GM20431 (cell line): ENCODE data around the gene ITIH1.

Source experiments
- in situ Hi-C: fragments of 300-500 bp; cut with MseI, MboI; formaldehyde crosslinking; loops from one replicate; pipeline ENCODE4 v1.15.0; 2020; ENCODE audit warnings: low sequenced_read_pairs; ENCODE audit not compliant: unreplicated experiment

Gene ITIH1

GRCh38 chr3:52805270-52806039 is 28.1 kb downstream of the ITIH1 start:
- in situ Hi-C loops, result no loop called here

- in situ Hi-C loops, result no loop called here
These were observed 31.8 kb downstream of the ITIH1 start for GRCh38 chr3:52809149-52809548.

GRCh38 chr3:52809662-52810377 is 32.4 kb downstream of the ITIH1 start:
- in situ Hi-C loops, result no loop called here

- in situ Hi-C loops, result no loop called here
These were observed 33.5 kb downstream of the ITIH1 start for GRCh38 chr3:52810923-52811322.

GRCh38 chr3:52811452-52812011 is 34.1 kb downstream of the ITIH1 start:
- in situ Hi-C loops, result no loop called here

GRCh38 chr3:52813810-52814209 is 36.4 kb downstream of the ITIH1 start:
- in situ Hi-C loops, result no loop called here

- in situ Hi-C loops, result no loop called here
These were observed 38.8 kb downstream of the ITIH1 start for GRCh38 chr3:52816199-52816598.

- in situ Hi-C loops, result no loop called here
These were observed 39.3 kb downstream of the ITIH1 start for GRCh38 chr3:52816654-52817053.

- in situ Hi-C loops, result no loop called here
These were observed 39.8 kb downstream of the ITIH1 start for GRCh38 chr3:52817221-52817620.

GRCh38 chr3:52817860-52818259 is 40.5 kb downstream of the ITIH1 start:
- in situ Hi-C loops, result no loop called here

GRCh38 chr3:52819936-52820335 is 42.5 kb downstream of the ITIH1 start:
- in situ Hi-C loops, result no loop called here

GRCh38 chr3:52820736-52821135 is 43.3 kb downstream of the ITIH1 start:
- in situ Hi-C loops, result no loop called here

GRCh38 chr3:52822363-52822762 is 45.0 kb downstream of the ITIH1 start:
- in situ Hi-C loops, result no loop called here

GRCh38 chr3:52824037-52824436 is 46.6 kb downstream of the ITIH1 start:
- in situ Hi-C loops, result no loop called here

- in situ Hi-C loops, result no loop called here
These were observed 50.0 kb downstream of the ITIH1 start for GRCh38 chr3:52827441-52827840.

- in situ Hi-C loops, result no loop called here
These were observed 50.5 kb downstream of the ITIH1 start for GRCh38 chr3:52827866-52828376.

GRCh38 chr3:52829482-52829881 is 52.1 kb downstream of the ITIH1 start:
- in situ Hi-C loops, result no loop called here

- in situ Hi-C loops, result no loop called here
These were observed 52.6 kb downstream of the ITIH1 start for GRCh38 chr3:52829906-52830463.

GRCh38 chr3:52830535-52831258 is 53.3 kb downstream of the ITIH1 start, which contains the start of gene ITIH4:
Gene ITIH4 (minus strand): TSS chr3:52830672. CDS start chr3:52830642, 30 bp downstream.
- in situ Hi-C loops, result no loop called here
